Right lobe of liver (tissue), 6 donors: ENCODE results near the gene ZBED5. TPM values are rescaled to one million over a fixed set of nuclear protein-coding genes. Genes with fewer than 3 reads are reported as not detected.

ENCODE experiments used
- ATAC-seq, 4 donors: fragments of 200-7000 bp; cut with Tn5 transposase; one replicate each; pipeline ENCODE4 v1.9.1; 2020; ENCODE audit warnings: mild to moderate bottlenecking in 4 of 4, moderate library complexity in 4 of 4
- DNase-seq, 3 donors: peaks; one replicate each; pipeline ENCODE4 v3.0.0-alpha.2; 2020
- H3K27ac ChIP-seq, 3 donors: fragments of 200-600 bp; one replicate each; pipeline ENCODE4 v1.8.0; 2022
- H3K27me3 ChIP-seq, 2 donors: fragments of 200-600 bp; one replicate each; pipeline ENCODE4 v1.8.0; 2022
- H3K36me3 ChIP-seq, 4 donors: fragments of 200-600 bp; sonication (generic) in 1 of 4; one replicate each; pipeline versions ENCODE4 v1.5.1 to v1.8.0; 2017 to 2022; ENCODE audit warnings: control low read depth in 1 of 4
- H3K4me1 ChIP-seq, 4 donors: fragments of 200-600 bp; sonication (generic) in 1 of 4; one replicate each; pipeline versions ENCODE4 v1.5.1 to v1.8.0; 2017 to 2022; ENCODE audit warnings: control low read depth in 1 of 4
- H3K4me3 ChIP-seq, 3 donors: fragments of 200-600 bp; one replicate each; pipeline ENCODE4 v1.8.0; 2022
- H3K9me3 ChIP-seq, 4 donors: fragments of 200-600 bp; sonication (generic) in 1 of 4; one replicate each; pipeline versions ENCODE4 v1.5.1 to v1.8.0; 2017 to 2022; ENCODE audit warnings: control low read depth in 1 of 4
- CTCF ChIP-seq, 4 donors: fragments of 200-600 bp in 3 of 4; fragments of 450-650 bp in 1 of 4; IDR thresholded peaks; one replicate each; pipeline versions ENCODE4 v1.5.1 to v1.8.0; 2016 to 2022; ENCODE audit warnings: antibody characterized with exemption in 4 of 4, mild to moderate bottlenecking in 2 of 4
- POLR2A ChIP-seq: fragments of 450-650 bp; IDR thresholded peaks from one replicate; pipeline ENCODE4 v1.6.1; 2017; ENCODE audit warnings: antibody characterized with exemption, mild to moderate bottlenecking
- WGBS: methylation state at CpG from one replicate; pipeline ENCODE4 v1.1.6; 2018; ENCODE audit warnings: low coverage, low lambda C conversion rate; ENCODE audit not compliant: insufficient coverage; ENCODE audit errors: missing lambda C conversion rate; 5-methylcytosine and 5-hydroxymethylcytosine counted together
- intact Hi-C, 2 donors: fragments of 100-400 bp; cut with DNase I; formaldehyde crosslinking; loops; one replicate each; pipeline versions ENCODE4 v1.11.2 to v1.14.1; 2022
- total RNA-seq, 6 experiments: library from RNA; depleted of rRNA in 2 of 6; stranded (reverse); fragments of >200 nt in 2 of 6; fragmentation: NEBNext Ultra II Directional in 3 of 6; extraction: Animal tissue kit (Norgen Biotek cat#: 25700) in 3 of 6; gene quantifications; one replicate each; pipeline versions ENCODE4 v1.1.0 to v1.2.4, GENCODE V29; 2016 to 2023
- donor health status: DM: no; HTN: yes; CAD: no.
- donor health status: DM: no; HTN: no; CAD: no.
- donor health status: DM: no; HTN: no; CAD: no.
- donor health status: DM: no; HTN: yes; CAD: no.
- donor health status: DM: no; HTN: yes; CAD: no.

ZBED5 gene
- total RNA-seq, 6 experiments from 2014 or later, result 7.0 to 11.7 (median 8.7) TPM

GRCh38 chr11:10862446-10862845, 4.6 kb upstream of the ZBED5 start:
- TF ChIP-seq POLR2A, result no peak
- TF ChIP-seq CTCF (IDR thresholded peaks at IDR 0.05), result no peak
- Histone ChIP-seq H3K27me3 (no peaks in the 10 kb centered on the region), H3K4me3 (no peak overlapping the region), H3K9me3 (no peaks in the 10 kb centered on the region), H3K27ac (no peak overlapping the region), H3K36me3 (no peaks in the 10 kb centered on the region), H3K4me1 (peaks cover 0 to 6% (median 0%) of the 10 kb centered on the region in 4 donors)
- DNase-seq (no peak), ATAC-seq (no peak)
- 29% methylated on average over 1 of the region's 1 CpG for WGBS
- intact Hi-C loops, result no loop called here

- H3K4me1 ChIP-seq, result peaks cover 0 to 7% (median under 1%) of the 10 kb centered on the region in 4 donors
- no peaks in the 10 kb centered on the region for H3K9me3 ChIP-seq
- no peak for TF ChIP-seq CTCF (IDR thresholded peaks at IDR 0.05)
- no peak for TF ChIP-seq POLR2A
- ATAC-seq (no peak), DNase-seq (no peak)
- no peaks in the 10 kb centered on the region for H3K36me3 ChIP-seq
- no peak overlapping the region for H3K27ac ChIP-seq
- WGBS, result 93% methylated on average over 1 of the region's 1 CpG
- intact Hi-C loops, result no loop called here
- no peaks in the 10 kb centered on the region for H3K27me3 ChIP-seq
- no peak overlapping the region for H3K4me3 ChIP-seq
These were observed 3.9 kb upstream of the ZBED5 start for GRCh38 chr11:10861799-10862198.

GRCh38 chr11:10861047-10861446, 3.2 kb upstream of the ZBED5 start:
- Histone ChIP-seq H3K4me3 (no peak overlapping the region), H3K27ac (no peak overlapping the region), H3K9me3 (no peaks in the 10 kb centered on the region), H3K27me3 (no peaks in the 10 kb centered on the region), H3K36me3 (no peaks in the 10 kb centered on the region), H3K4me1 (peaks cover 0 to 14% (median 4%) of the 10 kb centered on the region in 4 donors)
- TF ChIP-seq POLR2A (no peak), CTCF (IDR thresholded peaks at IDR 0.05) (no peak)
- intact Hi-C loops, result no loop called here
- ATAC-seq (no peak), DNase-seq (no peak)

- peaks cover 0 to 18% (median 8%) of the 10 kb centered on the region in 4 donors for H3K36me3 ChIP-seq
- ATAC-seq (peak; percentile 50 to 62 (median 60)), DNase-seq (peak; percentile 70 to 84 (median 75))
- TF ChIP-seq POLR2A (no peak), CTCF (IDR thresholded peaks at IDR 0.05) (no peak)
- H3K9me3 ChIP-seq, result no peaks in the 10 kb centered on the region
- H3K4me3 ChIP-seq, result peak overlapping the region; percentile 77 to 83 (median 78)
- no peaks in the 10 kb centered on the region for H3K27me3 ChIP-seq
- intact Hi-C loops, result no loop called here
- H3K27ac ChIP-seq, result peak overlapping the region; percentile 82 to 97 (median 89)
- H3K4me1 ChIP-seq, result peaks cover 0 to 17% (median 4%) of the 10 kb centered on the region in 4 donors
- WGBS, result under 1% methylated on average over 18 of the region's 46 CpGs
These were observed 829 bp upstream of the ZBED5 start for GRCh38 chr11:10858439-10859325.
